ENCODE data around the gene MED13L.

GRCh38 chr12:116241157-116241759 is 36.2 kb downstream of the MED13L start:
- TF ChIP-seq CTCF (IDR thresholded peaks at IDR 0.05) (no peak), POLR2A (IDR thresholded peaks at IDR 0.05) (no peak)

Data from testis (tissue), 2 donors.